Raji (cell line): ENCODE results near the gene AHCYL2.

ENCODE experiments used
- POLR2A ChIP-seq: IDR thresholded peaks from 2 replicates; pipeline ENCODE4 v1.6.1; 2011; ENCODE audit warnings: low read depth, low read length, control low read depth; ENCODE audit not compliant: insufficient read depth

The AHCYL2 gene

GRCh38 chr7:129434675-129435318 lies 210.0 kb downstream of the AHCYL2 start:
- no peak for TF ChIP-seq POLR2A

DNA sequence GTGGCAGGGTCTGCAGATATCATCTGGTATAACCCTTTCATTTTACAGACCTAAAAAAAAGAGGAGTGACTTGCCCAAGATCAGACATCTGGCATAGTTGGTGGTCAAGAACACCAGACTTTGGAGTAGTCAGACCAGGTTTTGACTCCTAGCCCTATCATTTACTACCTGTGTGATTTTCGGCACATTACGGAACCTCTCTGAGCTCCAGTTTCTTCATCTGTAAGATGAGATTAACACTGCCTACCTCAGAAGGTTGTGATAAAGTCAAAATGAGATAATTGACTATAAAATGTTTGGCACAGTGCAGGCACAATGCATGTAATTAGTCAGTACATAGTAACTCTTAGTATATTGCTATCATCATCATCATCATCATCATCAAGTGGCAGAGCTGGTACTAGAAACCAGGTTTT lies 210.6 kb downstream of the AHCYL2 start:
- TF ChIP-seq POLR2A = no peak

DNA sequence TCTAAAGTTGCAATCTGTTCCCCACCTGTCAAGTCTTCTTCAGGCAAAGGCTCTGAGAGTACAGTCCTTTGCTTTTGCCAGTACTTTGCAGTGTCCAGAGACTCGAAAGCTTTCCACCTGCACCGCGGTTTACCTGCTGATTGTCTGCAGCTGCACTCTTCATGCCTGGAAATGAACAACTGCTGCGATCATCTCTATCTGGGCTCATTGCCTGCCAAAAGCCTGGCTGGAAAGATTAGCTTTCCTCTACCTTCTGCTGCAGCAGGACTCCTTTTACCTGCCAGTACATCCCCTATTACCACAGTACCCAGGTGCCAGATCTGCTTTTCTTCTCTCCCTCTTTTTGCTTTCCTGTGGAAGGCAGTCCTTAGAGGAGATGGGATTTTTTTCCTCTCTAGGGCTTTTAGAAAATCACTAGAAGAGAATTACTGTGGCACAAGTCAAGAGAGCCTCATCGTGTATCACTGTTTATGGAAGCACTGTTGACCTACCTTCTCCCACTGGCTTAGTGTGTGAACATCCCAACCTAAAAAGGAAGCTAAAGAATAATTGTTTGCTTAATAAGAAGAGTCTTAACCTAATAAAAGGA lies 211.6 kb downstream of the AHCYL2 start:
- no peak for TF ChIP-seq POLR2A

- no peak for TF ChIP-seq POLR2A
Measured at GRCh38 chr7:129437190-129437589, 212.4 kb downstream of the AHCYL2 start.

- TF ChIP-seq POLR2A = no peak
Measured at GRCh38 chr7:129438281-129438838, 213.5 kb downstream of the AHCYL2 start.

DNA sequence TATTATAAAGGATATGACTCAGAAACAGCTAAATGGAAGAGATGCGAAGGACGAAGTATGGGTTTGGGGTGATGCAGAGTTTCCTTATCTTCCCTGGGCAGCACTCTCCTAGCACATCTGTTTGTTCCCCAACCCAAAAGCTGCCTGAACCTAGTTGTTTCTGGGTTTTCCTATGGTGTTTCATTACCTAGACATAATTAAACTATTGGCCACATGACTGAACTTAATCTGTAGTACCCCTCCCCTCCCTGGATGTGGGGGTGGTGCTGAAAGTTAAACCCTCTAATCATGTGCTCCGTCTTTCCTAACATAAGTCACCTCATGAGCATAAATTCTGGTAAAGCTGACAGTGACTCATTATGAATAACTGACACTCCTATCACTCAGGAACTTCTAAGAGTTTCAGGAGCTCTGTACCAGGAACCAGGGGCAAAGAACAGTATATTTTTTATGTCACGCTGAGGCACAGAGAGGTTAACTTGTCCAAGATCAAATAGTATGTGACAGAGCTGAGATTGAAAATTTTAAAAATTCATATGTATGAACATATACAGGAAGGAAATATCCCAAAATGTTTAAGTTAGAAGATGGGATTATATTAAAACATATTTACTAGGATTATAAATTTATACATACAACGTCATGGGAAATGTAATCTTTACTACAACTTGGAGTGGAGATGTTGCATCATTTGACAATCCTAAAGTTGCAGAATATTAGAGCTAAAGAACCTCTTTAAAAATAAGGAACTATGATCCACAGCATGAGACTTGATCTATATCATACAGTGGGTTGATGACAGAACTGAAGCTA lies 214.2 kb downstream of the AHCYL2 start:
- no peak for TF ChIP-seq POLR2A

- TF ChIP-seq POLR2A = no peak
Measured at GRCh38 chr7:129439963-129440625, 215.3 kb downstream of the AHCYL2 start.

- TF ChIP-seq POLR2A = no peak
Measured at GRCh38 chr7:129443612-129444011, 218.8 kb downstream of the AHCYL2 start.

DNA sequence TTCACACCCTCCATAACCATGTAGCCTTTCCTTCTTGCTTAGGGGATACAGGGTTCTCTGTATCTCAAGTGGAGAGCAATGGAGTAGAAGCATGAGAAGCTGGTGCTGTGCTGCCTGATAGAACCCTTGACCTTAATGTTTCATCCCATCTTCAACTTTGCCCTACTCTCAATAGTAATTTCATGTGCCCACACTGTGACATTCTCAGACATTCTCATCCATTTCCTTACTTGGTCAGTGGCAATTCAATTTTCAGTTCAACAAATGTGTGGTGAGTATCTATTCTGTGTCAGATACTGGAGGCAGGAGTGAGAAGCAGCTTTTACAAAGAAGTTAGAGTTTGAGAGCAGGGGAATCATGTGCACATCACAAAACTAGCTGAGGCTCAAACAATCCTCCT lies 225.5 kb downstream of the AHCYL2 start:
- no peak for TF ChIP-seq POLR2A

GRCh38 chr7:129452589-129453231 lies 227.9 kb downstream of the AHCYL2 start:
- TF ChIP-seq POLR2A = no peak

GRCh38 chr7:129453510-129454248 lies 228.8 kb downstream of the AHCYL2 start:
- TF ChIP-seq POLR2A = no peak

- TF ChIP-seq POLR2A = no peak
Measured at GRCh38 chr7:129454249-129454551, 229.4 kb downstream of the AHCYL2 start.

DNA sequence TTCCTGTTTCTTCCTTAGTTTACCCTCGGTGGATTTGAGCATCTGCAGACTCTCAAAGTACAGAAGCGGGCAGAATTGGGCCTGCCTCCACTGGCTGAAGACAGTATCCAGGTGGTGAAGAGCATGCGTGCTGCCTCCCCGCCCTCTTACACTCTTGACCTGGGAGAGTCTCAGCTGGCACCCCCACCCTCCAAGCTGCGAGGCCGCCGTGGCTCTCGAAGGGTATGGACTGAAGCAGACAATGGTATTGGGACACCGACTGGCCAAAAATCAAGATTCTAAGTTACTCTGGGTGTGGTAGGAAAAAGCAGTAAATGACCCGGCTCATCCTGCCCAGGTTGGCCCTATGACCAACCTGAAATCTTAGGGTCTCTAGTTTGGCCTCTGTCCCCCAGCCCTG lies 231.6 kb downstream of the AHCYL2 start:
- TF ChIP-seq POLR2A = no peak

DNA sequence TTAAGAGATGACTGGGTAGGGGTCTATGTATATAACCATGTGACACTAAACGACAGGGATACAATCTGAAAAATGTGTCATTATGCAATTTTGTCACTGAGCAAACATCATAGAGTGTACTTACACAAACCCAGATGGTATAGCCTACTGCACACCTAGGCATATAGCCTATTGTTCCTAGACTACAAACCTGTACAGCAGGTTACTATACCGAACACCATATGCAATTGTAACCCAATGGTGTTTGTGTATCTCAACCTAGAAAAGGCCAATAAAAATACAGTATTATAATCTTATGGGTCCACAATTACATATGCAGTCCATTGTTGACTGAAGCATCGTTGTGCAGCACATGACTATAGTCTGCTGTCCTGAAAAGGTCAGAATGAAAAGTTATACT lies 232.3 kb downstream of the AHCYL2 start:
- TF ChIP-seq POLR2A = no peak
